RKO (cell line): Measurements from ENCODE around the gene P4HA3.

ENCODE experiments used
- DNase-seq: peaks from one replicate; pipeline ENCODE4 v3.0.0-alpha.2; 2016; ENCODE audit warnings: low spot score

Gene P4HA3

DNA sequence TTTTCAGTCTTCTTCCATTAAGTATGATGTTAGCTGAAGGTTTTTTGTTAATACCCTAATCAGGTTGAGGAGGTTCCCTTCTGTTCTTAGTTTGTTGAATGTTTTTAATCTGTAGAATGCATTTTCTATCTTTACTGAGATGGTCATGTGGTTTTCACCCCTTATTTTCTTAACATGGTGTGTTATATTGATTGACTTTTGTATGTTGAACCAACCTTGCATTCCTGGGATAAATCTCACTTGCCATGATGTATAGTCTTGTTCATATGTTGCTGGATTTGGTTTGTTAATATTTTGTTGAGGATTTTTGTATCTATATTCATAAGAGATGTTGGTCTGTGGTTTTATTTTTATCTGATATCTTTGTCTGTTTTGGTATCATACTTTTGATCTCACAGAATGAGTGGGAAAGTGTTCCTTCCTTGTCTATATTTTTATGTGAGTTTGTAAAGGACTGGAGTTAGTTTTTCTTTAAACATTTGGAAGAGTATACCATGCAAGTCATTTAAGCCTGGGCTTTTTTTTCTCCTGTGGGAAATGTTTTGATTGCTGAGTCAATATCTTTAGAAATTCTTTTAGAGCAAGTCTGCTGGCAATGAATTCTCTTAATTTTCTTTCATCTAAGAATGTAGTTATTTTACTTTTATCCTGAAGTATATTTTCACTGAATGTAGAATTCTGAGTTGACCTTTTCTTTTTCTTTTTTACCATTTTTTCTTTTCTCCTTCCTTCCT is 5.5 kb upstream of the P4HA3 start:
- no peak for DNase-seq

DNA sequence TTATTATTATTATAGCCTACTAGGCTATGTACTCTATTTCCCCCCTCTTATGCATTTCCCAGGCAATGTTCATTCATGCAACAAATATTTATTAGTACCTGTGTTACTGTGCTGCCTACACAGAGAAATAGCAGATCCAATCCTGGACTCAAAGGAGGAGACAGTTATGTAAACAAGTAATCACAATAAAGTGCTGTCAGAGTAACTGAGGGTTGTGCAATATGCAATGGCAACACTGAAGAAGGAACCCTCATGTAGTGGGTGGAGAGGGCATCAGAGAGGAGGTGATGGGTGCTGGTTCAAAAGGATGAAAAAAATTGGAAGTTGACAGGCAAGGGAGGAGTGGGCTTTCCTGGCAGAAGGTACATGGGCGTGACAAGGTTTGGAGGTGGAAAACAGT is 886 bp upstream of the P4HA3 start:
- DNase-seq, result no peak

DNA sequence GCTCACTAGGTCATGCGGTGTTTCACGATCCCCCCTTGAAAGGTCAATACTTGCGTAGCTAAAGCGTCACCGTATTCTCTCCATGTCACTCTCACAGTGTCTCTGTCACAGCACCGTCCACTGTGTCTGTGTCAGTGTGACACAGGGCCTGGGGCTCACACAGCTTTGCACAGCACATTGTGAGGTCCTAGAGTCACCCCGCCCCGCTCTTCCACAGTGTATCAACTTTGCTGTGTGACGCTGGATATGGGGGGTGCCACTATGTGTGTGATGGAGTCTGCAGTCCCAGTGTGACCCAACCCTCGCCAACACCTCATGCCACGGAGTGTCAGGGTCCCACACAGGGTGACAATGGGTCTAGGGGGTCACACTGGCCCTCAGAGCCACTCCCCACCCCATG is 583 bp downstream of the P4HA3 start:
- DNase-seq, result no peak

DNA sequence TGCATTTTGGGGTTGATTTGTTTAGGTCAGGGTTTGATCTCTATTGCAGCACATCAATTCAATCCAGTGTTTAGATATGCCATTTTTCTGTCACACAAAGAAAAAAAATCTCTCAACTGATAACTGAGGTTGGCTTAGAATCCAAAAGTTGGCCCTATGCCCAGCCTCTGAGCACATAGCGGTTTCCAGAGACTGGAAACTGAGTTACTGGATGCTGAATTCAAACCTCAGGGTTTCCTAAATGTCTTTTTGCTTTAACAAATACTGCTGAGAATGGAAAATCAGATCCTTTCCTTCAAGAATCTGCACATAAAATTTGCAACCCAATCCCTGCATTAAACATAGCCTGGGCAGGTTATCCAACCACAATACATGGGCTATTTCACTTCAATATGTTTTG is 4.0 kb downstream of the P4HA3 start:
- DNase-seq, result no peak

DNA sequence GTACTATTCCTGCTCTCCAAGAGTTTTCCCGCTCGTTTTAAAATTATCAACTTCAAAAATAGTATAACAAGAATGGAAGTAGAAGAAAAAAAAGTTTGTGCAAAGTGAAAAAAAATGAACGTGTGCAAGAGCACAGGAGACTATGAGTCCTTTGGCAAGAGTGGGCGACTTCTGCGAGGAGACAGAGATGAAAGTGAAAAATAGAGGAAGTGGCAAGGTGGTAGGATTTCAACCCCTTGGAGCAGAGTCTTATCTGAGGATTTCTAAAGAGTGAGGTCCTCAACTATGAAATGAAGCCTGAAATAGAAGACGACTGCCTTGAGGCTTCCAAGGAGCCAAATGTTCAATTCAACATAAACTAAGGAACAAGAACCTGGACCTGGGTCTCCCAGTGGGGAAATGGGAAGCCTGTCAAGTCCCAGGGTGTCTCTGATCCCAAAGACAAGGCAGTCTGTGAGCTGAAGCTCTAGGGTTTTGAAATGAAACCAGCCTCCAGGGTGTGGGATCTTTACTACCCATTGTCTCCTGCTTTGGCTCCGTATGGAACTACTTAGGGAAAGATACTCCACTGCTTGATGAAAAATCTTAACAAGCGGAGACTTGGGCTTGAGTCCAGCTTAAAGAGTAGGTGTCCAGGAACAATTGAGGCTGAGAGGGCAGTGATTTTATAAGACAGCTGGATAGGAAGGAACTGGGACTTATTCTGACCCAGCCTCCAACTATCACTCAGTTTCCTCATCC is 4.8 kb downstream of the P4HA3 start:
- no peak for DNase-seq

DNA sequence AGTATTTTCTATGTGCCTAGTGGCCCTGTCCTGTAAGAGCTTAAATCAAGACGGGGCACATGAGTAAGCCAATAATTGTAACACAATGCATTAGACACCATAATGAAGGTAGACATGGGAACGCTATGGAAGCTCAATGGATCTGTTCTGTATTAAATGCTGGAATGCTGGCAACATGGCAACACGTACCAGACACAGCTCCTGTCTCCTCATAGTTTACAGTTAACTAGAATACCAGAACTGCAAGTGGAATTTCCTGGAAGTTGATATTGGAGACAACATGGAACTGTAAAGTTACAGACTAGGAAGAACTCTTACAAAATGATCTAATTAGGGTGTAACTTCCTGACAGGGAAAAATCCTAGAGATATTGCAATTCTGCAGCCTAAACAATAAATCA is 12.4 kb downstream of the P4HA3 start:
- no peak for DNase-seq

DNA sequence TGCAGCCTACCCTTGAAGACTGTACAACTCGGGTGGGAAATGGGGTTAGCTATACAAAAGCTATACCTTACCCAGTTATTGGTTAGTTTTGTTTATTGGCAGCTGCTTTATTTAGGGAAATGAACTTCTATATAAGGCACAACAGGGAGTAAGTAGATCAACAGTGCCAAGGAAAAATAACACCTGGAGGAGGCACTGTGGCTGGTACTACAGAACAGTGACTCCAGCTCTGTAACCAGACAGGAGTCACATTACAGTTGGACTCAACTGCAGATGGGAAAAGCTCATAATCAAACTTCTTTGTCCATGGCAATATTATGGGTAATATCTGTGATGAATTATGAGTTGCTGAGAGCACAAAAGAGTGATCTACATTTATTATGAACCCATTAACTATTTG is 14.0 kb downstream of the P4HA3 start:
- DNase-seq, result no peak

DNA sequence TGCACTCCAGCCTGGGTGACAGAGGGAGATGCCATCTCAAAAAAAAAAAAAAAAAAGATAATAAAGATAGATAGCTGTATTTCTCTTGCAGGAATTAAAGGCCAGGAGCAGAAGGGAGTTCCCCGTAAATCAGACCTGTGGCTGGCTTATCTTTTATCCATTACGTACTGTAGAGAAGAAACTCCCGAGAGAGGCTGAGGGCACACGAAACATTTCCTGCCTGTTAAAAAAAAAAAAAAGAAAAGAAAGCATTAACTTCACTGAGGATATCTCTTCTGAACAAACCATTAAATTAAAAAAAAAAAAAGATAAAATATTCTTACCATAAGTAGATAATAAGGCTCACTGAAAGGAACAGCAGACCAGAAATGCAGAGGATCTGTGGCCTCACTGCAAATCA is 22.5 kb downstream of the P4HA3 start:
- DNase-seq, result no peak

DNA sequence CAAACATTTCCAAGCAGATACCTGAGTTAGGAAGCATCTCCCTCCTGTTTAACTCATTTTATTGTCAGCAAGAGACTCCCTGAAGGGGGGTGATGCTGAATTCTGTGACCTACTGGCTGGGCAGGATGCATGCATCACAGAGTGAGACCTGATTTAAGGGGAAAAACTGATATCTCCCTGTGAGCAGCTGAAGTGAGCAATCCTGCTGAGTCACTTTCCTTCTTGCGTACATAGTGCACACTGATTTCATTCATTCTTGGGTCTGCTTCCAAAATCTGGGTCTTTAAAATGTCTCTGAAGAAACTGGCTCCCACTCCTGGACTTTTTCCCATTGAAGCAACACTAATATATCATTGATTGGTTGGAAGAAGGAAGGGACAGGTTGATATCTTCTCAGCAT is 23.3 kb downstream of the P4HA3 start:
- peak; percentile 89 for DNase-seq

DNA sequence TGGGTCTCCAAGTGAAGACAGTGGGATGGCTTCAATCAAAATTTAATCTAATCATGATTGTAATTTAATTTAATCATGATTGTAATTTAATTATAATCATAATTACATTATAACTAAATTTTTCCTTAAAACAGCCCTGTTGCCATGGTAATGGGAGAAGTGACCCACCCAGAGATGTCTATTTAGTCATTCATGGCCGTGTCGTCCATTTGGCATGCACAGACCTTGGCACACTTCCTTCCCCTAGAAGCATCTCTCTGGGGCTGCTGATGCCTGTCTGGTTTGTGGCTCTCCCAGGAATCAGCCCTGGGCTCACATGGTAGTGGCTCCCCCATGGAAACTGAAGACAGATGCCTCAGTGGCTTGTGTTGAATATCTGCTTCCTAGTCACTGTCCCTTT is 27.0 kb downstream of the P4HA3 start:
- no peak for DNase-seq

DNA sequence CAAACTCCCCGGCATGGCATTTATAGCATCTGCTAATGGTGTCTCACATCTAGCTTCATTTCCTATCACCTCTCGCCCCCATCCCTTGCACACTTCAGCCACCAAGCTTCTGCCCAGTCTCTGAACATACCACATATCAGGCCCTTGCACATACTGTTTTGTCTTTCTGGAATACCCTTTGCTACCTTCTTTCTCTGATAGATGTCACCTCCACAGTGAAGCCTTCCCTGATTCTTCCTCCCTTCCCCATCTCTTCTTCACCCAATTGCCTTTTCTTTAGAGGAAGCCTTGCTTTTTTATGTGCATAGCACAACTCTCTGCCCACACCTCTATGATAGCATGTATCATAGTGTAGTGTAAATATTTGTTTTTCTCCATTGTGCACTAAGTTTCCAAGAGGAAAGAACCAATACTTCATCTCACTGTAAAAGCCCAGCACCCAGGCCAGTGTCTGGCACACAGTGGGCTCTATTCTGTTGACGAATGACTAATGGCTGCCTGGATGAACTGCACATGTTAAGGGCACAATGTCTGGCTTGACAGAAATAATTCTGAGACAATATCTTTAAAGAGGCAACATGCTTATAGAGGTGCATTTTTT is 27.8 kb downstream of the P4HA3 start:
- DNase-seq, result no peak

DNA sequence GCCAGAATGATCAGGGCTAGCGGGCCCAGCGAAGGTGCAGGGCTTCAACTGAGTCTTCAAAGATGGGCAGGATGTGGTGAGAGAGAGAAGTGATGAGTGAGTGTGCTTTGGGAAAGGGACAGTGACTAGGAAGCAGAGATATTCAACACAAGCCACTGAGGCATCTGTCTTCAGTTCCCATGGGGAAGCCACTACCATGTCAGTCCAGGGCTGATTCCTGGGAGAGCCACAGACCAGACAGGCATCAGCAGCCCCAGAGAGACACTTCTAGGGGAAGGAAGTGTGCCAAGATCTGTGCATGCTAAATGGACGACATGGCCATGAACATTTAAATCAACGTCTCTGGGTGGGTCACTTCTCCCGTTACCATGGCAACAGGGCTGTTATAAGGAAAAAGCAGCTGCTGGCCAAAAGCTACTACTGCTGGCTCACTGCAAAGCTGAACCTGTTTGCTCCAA is 28.5 kb downstream of the P4HA3 start:
- no peak for DNase-seq

DNA sequence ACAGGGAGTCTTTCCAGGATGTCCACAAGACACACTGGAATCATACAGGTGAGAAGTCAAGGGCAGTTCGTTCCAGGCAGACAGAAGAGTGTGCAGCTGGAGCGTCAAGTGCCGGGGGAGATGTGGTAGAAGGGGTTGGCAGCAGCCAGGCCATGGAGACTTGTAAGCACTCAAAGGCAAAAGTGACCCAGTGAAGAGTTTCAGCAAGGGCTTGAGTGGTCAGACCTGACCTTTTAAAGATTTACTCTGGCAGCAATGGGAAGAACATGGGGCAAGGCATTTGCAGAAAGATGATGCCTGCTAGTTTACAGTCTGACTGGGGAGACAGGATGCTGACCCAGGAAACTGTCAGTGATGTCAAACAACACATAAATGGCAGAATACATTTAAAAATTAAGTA is 29.0 kb downstream of the P4HA3 start:
- DNase-seq, result no peak

DNA sequence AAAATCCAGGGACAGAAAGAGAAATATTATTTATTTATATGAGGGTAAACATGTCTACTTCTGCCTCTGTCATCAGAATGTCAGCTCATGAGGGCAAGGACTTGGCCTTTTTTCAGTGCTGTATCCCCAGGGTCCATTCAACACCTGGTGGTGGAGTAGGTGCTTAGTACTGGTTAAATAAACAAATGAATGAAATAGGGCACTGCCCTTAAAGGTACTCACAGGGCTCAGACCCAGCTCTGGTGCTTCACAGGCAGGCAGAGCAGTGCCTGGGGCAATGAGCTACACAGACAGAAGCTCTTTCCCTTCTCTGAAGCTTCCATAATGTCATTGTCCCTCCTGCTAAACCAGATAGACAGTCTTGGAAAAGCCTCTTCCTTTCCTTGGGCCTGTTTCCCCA is 30.9 kb downstream of the P4HA3 start:
- no peak for DNase-seq

DNA sequence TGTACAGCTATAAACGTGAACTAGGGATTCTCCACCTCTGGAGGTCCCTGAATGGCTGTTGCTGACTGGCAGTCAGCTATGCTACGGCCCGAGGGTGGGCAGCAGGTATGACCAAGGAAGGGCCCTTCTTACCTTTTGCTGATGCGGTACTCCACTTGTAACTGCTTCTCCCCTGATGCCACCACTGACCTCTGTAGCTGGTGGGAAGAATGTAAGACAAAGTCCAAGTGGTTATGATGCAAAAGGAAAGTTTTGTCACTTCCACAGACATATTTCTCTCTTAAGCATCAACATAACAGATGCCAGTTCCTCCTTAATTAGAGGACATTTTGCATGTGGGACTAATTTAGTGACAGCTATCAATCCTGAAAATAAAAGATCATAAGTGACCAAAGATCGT is 32.2 kb downstream of the P4HA3 start:
- no peak for DNase-seq

DNA sequence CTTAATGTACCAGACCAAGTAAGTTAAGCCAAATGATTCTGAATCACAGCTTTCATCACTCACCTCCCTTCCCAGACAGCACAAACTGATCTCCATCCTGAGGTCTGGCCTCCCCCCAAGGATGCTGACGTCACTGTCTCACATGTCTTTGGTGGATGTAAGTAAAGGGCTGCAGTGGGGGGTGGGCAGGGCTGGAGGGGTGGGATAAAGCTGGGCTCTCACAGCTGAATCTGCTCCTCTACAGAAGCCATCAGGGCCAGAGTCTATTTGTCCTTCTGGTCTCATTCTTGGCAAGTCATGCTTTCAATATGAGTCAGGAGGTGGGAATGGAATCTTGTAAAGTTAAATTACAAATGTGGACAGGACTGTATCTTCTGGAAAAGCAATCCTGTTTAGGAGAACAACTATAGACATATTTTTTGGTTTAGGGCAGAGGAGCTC is 32.7 kb downstream of the P4HA3 start:
- peak; percentile 16 for DNase-seq

DNA sequence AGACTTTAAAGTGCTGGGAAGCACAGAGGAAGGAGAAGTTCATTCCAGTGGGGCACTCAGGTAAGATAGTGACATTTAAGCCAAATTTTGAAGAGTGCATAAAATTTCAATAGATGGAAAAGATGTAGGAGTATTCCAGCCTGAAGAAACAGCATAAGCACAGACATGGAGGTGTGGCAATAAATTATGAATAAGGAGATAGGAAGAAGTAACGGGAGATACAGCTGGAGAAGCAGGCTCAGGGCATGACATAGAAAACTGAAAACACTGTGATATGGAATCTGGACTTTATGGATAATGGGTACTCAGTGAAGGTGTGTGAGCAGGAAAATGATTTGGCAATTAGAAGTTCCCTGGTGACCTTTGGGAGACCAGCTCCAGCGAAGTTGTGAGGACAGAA is 33.3 kb downstream of the P4HA3 start:
- DNase-seq, result no peak

DNA sequence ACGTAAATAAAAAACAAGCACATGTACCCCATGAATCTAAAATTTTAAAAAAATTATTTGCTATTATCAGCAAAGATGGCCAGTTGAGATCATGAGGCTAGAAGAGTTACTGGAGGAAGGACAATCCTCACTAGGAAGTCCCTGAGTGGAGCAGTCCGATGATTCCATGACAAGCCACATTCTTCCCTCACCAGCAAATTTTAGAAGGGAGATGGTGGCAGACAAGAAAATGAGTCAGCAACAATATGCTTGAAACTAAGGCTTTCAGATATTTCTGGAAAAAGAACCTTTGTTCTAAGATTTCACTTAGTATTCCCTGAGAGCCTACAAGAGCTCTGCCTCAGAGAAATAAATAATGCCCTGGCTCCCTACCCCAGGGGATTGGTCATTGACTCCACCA is 34.9 kb downstream of the P4HA3 start:
- DNase-seq, result no peak

DNA sequence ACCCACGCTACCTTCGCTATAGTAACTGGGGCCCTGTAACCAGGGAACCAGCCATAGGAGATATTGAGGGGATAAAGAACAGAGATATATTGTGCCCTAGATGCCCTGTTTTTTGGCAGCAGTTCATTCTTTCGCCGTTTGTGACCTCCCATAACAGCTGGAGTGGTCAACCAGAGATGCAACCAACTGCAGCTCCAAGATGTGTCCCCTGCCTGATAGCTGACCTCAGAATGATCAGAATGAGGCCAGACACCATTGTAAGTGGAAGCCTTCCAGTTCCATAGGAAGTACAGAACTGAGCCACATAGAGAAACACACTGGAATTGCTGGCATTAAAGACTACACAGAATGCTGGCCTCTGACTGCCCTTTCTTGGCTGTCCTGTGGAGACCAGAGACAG is 39.2 kb downstream of the P4HA3 start:
- no peak for DNase-seq

DNA sequence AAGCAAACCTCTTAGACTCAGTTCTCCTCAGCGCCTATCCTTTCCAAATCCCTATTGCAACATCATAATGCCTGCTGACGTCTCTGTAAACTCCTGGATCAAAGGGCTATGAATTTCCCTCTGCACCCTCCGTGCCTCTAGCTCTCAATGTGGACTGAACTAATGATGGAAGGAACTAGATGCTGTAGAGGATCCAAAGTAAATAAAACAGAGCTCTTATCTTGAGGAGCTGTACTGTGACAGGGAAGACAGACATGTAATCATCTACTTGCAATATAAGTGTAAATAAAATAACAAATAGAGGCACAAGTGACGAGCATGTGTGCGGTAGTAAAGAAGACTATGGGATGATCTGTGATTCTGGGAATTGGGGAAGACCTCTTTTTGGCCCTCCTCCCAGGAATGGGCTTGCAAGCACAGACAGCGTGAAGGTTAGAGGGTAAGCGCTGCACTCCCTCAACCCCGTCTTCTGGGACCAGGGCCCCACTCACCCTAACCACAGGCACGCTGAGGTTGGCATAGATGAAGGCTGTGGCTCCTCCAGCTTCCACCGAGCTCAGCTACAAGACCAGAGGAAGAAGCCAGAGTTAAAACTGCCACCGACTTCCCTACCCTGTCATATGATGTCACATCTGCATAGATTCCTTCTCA is 42.2 kb downstream of the P4HA3 start:
- no peak for DNase-seq

DNA sequence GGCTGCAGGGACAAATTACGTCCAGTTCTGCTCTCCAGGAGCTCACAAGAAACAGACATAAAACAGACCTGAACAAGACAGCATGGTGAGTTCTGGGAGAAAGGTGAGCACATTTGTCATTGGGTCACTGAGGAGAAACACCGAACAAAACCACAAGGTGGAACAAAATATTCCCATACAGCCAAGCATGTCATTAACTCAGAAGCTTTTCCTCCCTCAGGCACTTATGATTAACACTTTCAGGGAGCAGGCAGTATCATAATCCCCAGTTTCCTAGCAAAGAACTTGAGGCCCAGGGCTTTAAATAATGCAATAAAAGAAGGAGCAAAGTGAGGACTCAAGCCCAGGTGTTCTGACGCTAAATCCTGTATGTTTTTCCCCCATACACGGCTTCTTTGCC is 43.0 kb downstream of the P4HA3 start:
- no peak for DNase-seq

DNA sequence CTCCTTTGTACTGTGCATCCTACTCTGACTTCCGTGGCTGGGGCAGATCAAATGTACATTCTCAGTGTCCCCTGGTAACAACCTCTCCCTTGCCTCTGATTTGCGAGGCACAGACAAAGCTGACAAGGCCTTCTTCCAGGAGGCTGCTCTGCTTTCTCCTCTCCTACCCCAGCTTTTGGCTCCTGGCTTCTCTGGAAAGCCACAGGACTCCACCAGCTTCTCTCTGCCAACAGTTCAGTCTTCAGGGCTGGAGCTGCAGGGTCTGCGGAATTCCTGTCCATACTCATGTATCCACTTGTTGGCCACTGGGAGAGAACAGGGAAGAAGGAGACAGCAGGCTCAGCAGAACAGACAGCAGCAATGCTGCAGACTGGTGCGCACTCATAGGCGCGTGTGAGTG is 44.4 kb downstream of the P4HA3 start:
- DNase-seq, result no peak

DNA sequence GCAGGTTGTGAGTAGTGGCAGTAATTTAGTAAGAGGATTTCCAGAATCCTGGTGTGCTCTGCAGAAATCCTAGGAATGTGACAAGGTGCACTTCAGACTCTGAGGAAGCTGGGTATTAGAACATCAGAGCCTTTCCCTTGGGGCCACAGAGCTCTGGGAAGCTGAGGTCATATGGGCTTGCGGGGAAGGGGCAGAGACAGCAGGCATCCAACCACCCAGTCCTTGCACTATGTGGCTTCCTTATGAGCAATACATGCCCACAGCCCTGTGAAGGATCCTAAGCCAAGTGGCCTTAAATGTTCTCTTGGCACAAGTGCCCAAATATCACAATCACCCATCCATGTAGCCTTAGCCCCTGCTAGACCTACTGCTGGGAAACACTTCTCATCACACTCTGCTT is 46.2 kb downstream of the P4HA3 start:
- DNase-seq, result no peak
